ENCODE data around the gene C1QTNF6.

Gene C1QTNF6

GRCh38 chr22:37144180-37144554 lies 43.9 kb downstream of the C1QTNF6 start:
- Histone ChIP-seq H3K36me3 (ENCODE audit: insufficient read depth, insufficient read length, low read length) (peaks cover 2% of the 10 kb centered on the region), H3K4me1 (ENCODE audit: insufficient read depth, insufficient read length) (peaks cover 12% of the 10 kb centered on the region), H3K4me3 (ENCODE audit: insufficient read length, low read depth) (no peak overlapping the region), H3K9ac (ENCODE audit: insufficient read length, low read depth) (no peak overlapping the region), H3K9me3 (ENCODE audit: insufficient read depth, low read length) (no peaks in the 10 kb centered on the region), H3K27me3 (ENCODE audit: insufficient read depth, insufficient read length) (no peaks in the 10 kb centered on the region)
- no peak for DNase-seq (ENCODE audit: low read depth, low spot score)
- TF ChIP-seq ZNF274 (IDR thresholded peaks at IDR 0.05; ENCODE audit: low read depth, low read length): no peak
- no peak for TF ChIP-seq SUZ12 (IDR thresholded peaks at IDR 0.05; ENCODE audit: extremely low read depth, insufficient read depth, insufficient read length)
- TF ChIP-seq YY1 (IDR thresholded peaks at IDR 0.05; ENCODE audit: insufficient read depth, insufficient read length): no peak

DNA sequence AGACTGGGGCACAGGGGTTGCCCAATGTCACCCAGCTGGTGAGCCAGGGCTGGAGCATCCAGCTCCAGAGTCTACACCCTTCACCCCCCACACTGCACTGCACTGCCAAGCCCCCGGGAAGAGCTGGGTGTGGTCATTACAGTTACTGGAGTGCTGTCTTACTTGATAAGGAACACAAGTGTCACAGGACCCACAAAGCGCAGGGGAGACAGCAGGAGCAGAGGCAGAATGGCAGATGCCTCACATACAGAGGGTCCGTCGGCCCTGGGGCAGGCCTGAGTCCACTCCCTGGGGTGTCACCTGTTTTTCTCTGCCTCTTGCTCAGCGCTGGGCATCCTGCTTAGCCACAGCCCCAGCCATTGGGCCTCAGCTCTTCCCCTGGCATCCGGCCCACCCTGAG lies 46.1 kb downstream of the C1QTNF6 start:
- no peaks in the 10 kb centered on the region for H3K27me3 ChIP-seq (ENCODE audit: insufficient read depth, insufficient read length)
- H3K36me3 ChIP-seq (ENCODE audit: insufficient read depth, insufficient read length, low read length): peaks cover 2% of the 10 kb centered on the region
- no peak overlapping the region for H3K9ac ChIP-seq (ENCODE audit: insufficient read length, low read depth)
- DNase-seq (ENCODE audit: low read depth, low spot score): no peak
- TF ChIP-seq SUZ12 (IDR thresholded peaks at IDR 0.05; ENCODE audit: extremely low read depth, insufficient read depth, insufficient read length): no peak
- no peak for TF ChIP-seq YY1 (IDR thresholded peaks at IDR 0.05; ENCODE audit: insufficient read depth, insufficient read length)
- TF ChIP-seq ZNF274 (IDR thresholded peaks at IDR 0.05; ENCODE audit: low read depth, low read length): no peak
- H3K4me1 ChIP-seq (ENCODE audit: insufficient read depth, insufficient read length): peaks cover 9% of the 10 kb centered on the region
- H3K9me3 ChIP-seq (ENCODE audit: insufficient read depth, low read length): no peaks in the 10 kb centered on the region
- no peak overlapping the region for H3K4me3 ChIP-seq (ENCODE audit: insufficient read length, low read depth)

DNA sequence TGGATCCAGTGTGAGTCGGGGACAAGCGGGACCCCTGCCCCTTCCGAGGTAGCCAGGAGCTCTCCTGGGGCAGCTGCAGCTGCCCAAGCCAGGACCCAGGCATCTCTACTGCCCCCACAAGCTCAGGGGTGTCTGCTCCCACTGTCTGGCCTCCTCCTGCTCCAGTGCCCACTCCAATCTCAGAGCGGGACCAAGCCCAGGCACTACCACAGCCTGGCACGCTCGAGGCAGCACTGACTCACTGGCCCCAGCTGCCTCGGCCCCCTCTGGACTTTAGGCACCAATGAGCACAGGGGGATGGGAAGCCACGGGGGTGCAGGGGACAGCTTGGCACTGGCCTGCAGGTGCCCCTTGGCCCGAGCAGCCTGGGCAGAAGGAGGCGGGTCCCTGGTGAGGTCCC lies 46.6 kb downstream of the C1QTNF6 start:
- H3K36me3 ChIP-seq (ENCODE audit: insufficient read depth, insufficient read length, low read length): peaks cover 2% of the 10 kb centered on the region
- H3K9ac ChIP-seq (ENCODE audit: insufficient read length, low read depth): no peak overlapping the region
- no peaks in the 10 kb centered on the region for H3K9me3 ChIP-seq (ENCODE audit: insufficient read depth, low read length)
- H3K4me1 ChIP-seq (ENCODE audit: insufficient read depth, insufficient read length): peaks cover 6% of the 10 kb centered on the region
- TF ChIP-seq ZNF274 (IDR thresholded peaks at IDR 0.05; ENCODE audit: low read depth, low read length) (no peak), SUZ12 (IDR thresholded peaks at IDR 0.05; ENCODE audit: extremely low read depth, insufficient read depth, insufficient read length) (no peak), YY1 (IDR thresholded peaks at IDR 0.05; ENCODE audit: insufficient read depth, insufficient read length) (no peak)
- DNase-seq (ENCODE audit: low read depth, low spot score): no peak
- no peak overlapping the region for H3K4me3 ChIP-seq (ENCODE audit: insufficient read length, low read depth)
- no peaks in the 10 kb centered on the region for H3K27me3 ChIP-seq (ENCODE audit: insufficient read depth, insufficient read length)

DNA sequence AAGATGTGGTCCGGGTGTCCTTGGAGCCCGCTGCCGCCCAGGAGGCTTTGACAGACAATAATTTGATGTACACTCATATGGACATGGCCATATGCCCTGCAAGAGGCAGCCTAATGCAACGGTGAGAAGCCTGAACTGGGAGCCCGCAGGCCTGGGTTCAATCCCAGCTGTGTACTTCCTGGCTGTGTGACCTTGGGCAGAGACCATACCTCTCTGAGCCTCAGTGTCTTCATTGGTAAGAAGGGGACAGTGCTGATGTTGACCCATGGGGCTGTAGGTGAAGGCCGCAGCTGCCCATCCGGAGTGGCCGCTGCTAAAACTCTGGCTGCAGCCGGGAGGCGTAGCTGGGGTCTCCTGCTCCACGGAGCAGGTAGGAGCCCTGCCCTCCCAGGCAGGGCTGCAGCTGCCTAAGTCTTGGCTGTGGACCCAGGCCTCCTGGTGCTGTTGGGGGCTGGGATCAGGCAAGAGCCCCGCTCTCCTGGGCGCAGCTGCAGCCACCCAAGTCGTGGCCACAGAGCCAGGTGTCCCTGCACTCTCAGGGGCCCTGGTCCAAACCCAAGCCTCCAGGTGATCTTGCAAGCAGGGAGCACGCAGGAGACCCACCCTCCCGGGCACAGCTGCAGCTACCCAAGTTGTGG lies 47.2 kb downstream of the C1QTNF6 start:
- no peak for DNase-seq (ENCODE audit: low read depth, low spot score)
- H3K9me3 ChIP-seq (ENCODE audit: insufficient read depth, low read length): no peaks in the 10 kb centered on the region
- peaks cover 2% of the 10 kb centered on the region for H3K36me3 ChIP-seq (ENCODE audit: insufficient read depth, insufficient read length, low read length)
- peaks cover 8% of the 10 kb centered on the region for H3K4me1 ChIP-seq (ENCODE audit: insufficient read depth, insufficient read length)
- H3K27me3 ChIP-seq (ENCODE audit: insufficient read depth, insufficient read length): no peaks in the 10 kb centered on the region
- TF ChIP-seq YY1 (IDR thresholded peaks at IDR 0.05; ENCODE audit: insufficient read depth, insufficient read length) (no peak), ZNF274 (IDR thresholded peaks at IDR 0.05; ENCODE audit: low read depth, low read length) (no peak), SUZ12 (IDR thresholded peaks at IDR 0.05; ENCODE audit: extremely low read depth, insufficient read depth, insufficient read length) (no peak)
- H3K9ac ChIP-seq (ENCODE audit: insufficient read length, low read depth): no peak overlapping the region
- H3K4me3 ChIP-seq (ENCODE audit: insufficient read length, low read depth): no peak overlapping the region

GRCh38 chr22:37139762-37140161 lies 48.3 kb downstream of the C1QTNF6 start:
- Histone ChIP-seq H3K4me1 (ENCODE audit: insufficient read depth, insufficient read length) (peaks cover 6% of the 10 kb centered on the region), H3K4me3 (ENCODE audit: insufficient read length, low read depth) (no peak overlapping the region), H3K9ac (ENCODE audit: insufficient read length, low read depth) (no peak overlapping the region), H3K27me3 (ENCODE audit: insufficient read depth, insufficient read length) (no peaks in the 10 kb centered on the region), H3K9me3 (ENCODE audit: insufficient read depth, low read length) (no peaks in the 10 kb centered on the region), H3K36me3 (ENCODE audit: insufficient read depth, insufficient read length, low read length) (peaks cover 2% of the 10 kb centered on the region)
- TF ChIP-seq YY1 (IDR thresholded peaks at IDR 0.05; ENCODE audit: insufficient read depth, insufficient read length) (no peak), ZNF274 (IDR thresholded peaks at IDR 0.05; ENCODE audit: low read depth, low read length) (no peak), SUZ12 (IDR thresholded peaks at IDR 0.05; ENCODE audit: extremely low read depth, insufficient read depth, insufficient read length) (no peak)
- no peak for DNase-seq (ENCODE audit: low read depth, low spot score)

- peaks cover 2% of the 10 kb centered on the region for H3K36me3 ChIP-seq (ENCODE audit: insufficient read depth, insufficient read length, low read length)
- H3K4me1 ChIP-seq (ENCODE audit: insufficient read depth, insufficient read length): peaks cover 6% of the 10 kb centered on the region
- H3K9ac ChIP-seq (ENCODE audit: insufficient read length, low read depth): no peak overlapping the region
- no peaks in the 10 kb centered on the region for H3K27me3 ChIP-seq (ENCODE audit: insufficient read depth, insufficient read length)
- no peak for DNase-seq (ENCODE audit: low read depth, low spot score)
- H3K9me3 ChIP-seq (ENCODE audit: insufficient read depth, low read length): no peaks in the 10 kb centered on the region
- H3K4me3 ChIP-seq (ENCODE audit: insufficient read length, low read depth): no peak overlapping the region
- no peak for TF ChIP-seq ZNF274 (IDR thresholded peaks at IDR 0.05; ENCODE audit: low read depth, low read length)
- no peak for TF ChIP-seq SUZ12 (IDR thresholded peaks at IDR 0.05; ENCODE audit: extremely low read depth, insufficient read depth, insufficient read length)
- no peak for TF ChIP-seq YY1 (IDR thresholded peaks at IDR 0.05; ENCODE audit: insufficient read depth, insufficient read length)
Measured at GRCh38 chr22:37138849-37139561, 49.0 kb downstream of the C1QTNF6 start.

- H3K9me3 ChIP-seq (ENCODE audit: insufficient read depth, low read length): no peaks in the 10 kb centered on the region
- no peak for DNase-seq (ENCODE audit: low read depth, low spot score)
- no peaks in the 10 kb centered on the region for H3K27me3 ChIP-seq (ENCODE audit: insufficient read depth, insufficient read length)
- no peak overlapping the region for H3K4me3 ChIP-seq (ENCODE audit: insufficient read length, low read depth)
- no peak overlapping the region for H3K9ac ChIP-seq (ENCODE audit: insufficient read length, low read depth)
- TF ChIP-seq YY1 (IDR thresholded peaks at IDR 0.05; ENCODE audit: insufficient read depth, insufficient read length): no peak
- peaks cover 10% of the 10 kb centered on the region for H3K4me1 ChIP-seq (ENCODE audit: insufficient read depth, insufficient read length)
- H3K36me3 ChIP-seq (ENCODE audit: insufficient read depth, insufficient read length, low read length): peaks cover 2% of the 10 kb centered on the region
Measured at GRCh38 chr22:37137903-37138665, 50.0 kb downstream of the C1QTNF6 start.
